Stimulated activated naive CD8-positive, alpha-beta T cell treated with anti-CD3 and anti-CD28 coated beads, Interleukin-15, Interleukin-2, amounts not matched to agents 100 ng/mL and 50 ng/mL, for 24 hours (primary cell): ENCODE results near the gene KMT5C.

Experiments
- H3K27ac Mint-ChIP-seq: one replicate; pipeline ENCODE4 v1.8.0; 2021; ENCODE audit warnings: mild to moderate bottlenecking, mixed read lengths
- H3K27me3 Mint-ChIP-seq: one replicate; pipeline ENCODE4 v1.8.0; 2021; ENCODE audit warnings: mixed read lengths
- H3K36me3 Mint-ChIP-seq: one replicate; pipeline ENCODE4 v1.8.0; 2021; ENCODE audit warnings: low read depth, mixed read lengths
- H3K4me1 Mint-ChIP-seq: one replicate; pipeline ENCODE4 v1.8.0; 2021; ENCODE audit warnings: low read depth, mixed read lengths
- H3K4me3 Mint-ChIP-seq: one replicate; pipeline ENCODE4 v1.8.0; 2021; ENCODE audit warnings: mild to moderate bottlenecking, mixed read lengths
- H3K9me3 Mint-ChIP-seq: one replicate; pipeline ENCODE4 v1.8.0; 2021; ENCODE audit warnings: mixed read lengths

The KMT5C gene

GRCh38 chr19:55348317-55349034 lies 8.8 kb downstream of the KMT5C start:
- peaks cover 29% of the 10 kb centered on the region for H3K27me3 Mint-ChIP-seq
- H3K27ac Mint-ChIP-seq = no peak overlapping the region
- H3K9me3 Mint-ChIP-seq = no peaks in the 10 kb centered on the region
- no peak overlapping the region for H3K4me3 Mint-ChIP-seq
- H3K4me1 Mint-ChIP-seq = peaks cover 16% of the 10 kb centered on the region
- peaks cover 12% of the 10 kb centered on the region for H3K36me3 Mint-ChIP-seq

- H3K27me3 Mint-ChIP-seq = peaks cover 36% of the 10 kb centered on the region
- H3K36me3 Mint-ChIP-seq = no peaks in the 10 kb centered on the region
- H3K4me3 Mint-ChIP-seq = no peak overlapping the region
- H3K9me3 Mint-ChIP-seq = no peaks in the 10 kb centered on the region
- H3K4me1 Mint-ChIP-seq = peaks cover 24% of the 10 kb centered on the region
- H3K27ac Mint-ChIP-seq = no peak overlapping the region
These were observed 11.1 kb downstream of the KMT5C start for GRCh38 chr19:55350620-55351315.

- Mint-ChIP-seq H3K27me3 (peaks cover 42% of the 10 kb centered on the region), H3K4me1 (peaks cover 24% of the 10 kb centered on the region), H3K36me3 (no peaks in the 10 kb centered on the region), H3K27ac (no peak overlapping the region), H3K9me3 (no peaks in the 10 kb centered on the region), H3K4me3 (no peak overlapping the region)
These were observed 12.4 kb downstream of the KMT5C start for GRCh38 chr19:55352040-55352439.

DNA sequence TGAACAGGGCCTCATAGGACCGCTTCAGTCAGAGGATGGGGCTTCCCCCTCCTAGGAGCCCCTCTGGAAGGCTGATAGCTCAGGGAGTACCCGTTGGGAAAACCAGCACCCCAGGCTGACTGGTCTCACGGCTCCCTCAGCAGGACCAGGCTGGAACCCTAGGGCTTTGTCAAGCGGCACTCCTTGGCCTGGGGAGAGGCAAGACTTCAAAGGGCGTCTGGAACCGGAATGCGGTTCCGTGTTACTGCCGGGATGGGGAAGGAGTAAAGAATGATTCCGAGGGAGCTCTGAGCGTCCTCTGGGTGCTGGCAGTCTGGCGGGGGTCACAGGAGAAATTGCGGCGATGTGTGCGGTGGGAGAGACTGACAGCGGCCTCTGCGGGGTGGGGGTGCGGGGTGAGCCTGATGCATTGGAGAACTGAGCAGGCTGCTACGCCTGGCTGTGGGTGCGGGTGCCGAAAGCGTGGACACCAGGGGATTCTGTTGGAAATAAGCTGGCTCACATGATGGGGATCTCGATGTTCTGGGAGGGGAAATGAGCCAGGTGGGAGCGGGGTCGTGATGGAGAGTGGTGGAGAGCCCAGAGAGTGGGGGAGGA lies 13.0 kb downstream of the KMT5C start:
- Mint-ChIP-seq H3K4me3 (no peak overlapping the region), H3K36me3 (no peaks in the 10 kb centered on the region), H3K9me3 (no peaks in the 10 kb centered on the region), H3K4me1 (peaks cover 24% of the 10 kb centered on the region), H3K27ac (no peak overlapping the region), H3K27me3 (peaks cover 42% of the 10 kb centered on the region)

DNA sequence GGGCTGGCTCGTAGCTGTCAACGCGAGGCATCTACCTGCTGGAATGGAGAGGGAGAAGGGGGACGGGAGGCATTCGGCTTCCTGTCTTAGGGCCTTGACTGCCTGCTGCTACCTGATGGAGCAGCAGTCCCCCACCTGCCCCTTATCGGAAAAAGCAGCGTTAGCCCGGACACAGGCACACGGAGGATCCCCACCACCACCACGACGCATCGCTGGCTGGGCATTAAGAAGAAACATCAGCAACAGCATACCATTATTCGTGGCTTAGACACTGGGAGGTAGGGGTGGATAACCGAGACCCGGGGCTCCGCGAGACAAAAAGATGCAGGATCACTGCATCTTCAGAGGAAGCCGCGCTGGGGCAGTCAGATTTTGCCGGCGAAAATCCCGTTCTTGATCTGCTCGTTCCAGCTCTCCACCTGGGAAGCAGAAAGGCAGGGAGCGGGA lies 13.7 kb downstream of the KMT5C start:
- Mint-ChIP-seq H3K4me1 (peaks cover 24% of the 10 kb centered on the region), H3K9me3 (no peaks in the 10 kb centered on the region), H3K4me3 (peak overlapping the region; percentile 62), H3K36me3 (no peaks in the 10 kb centered on the region), H3K27me3 (peaks cover 42% of the 10 kb centered on the region), H3K27ac (no peak overlapping the region)

DNA sequence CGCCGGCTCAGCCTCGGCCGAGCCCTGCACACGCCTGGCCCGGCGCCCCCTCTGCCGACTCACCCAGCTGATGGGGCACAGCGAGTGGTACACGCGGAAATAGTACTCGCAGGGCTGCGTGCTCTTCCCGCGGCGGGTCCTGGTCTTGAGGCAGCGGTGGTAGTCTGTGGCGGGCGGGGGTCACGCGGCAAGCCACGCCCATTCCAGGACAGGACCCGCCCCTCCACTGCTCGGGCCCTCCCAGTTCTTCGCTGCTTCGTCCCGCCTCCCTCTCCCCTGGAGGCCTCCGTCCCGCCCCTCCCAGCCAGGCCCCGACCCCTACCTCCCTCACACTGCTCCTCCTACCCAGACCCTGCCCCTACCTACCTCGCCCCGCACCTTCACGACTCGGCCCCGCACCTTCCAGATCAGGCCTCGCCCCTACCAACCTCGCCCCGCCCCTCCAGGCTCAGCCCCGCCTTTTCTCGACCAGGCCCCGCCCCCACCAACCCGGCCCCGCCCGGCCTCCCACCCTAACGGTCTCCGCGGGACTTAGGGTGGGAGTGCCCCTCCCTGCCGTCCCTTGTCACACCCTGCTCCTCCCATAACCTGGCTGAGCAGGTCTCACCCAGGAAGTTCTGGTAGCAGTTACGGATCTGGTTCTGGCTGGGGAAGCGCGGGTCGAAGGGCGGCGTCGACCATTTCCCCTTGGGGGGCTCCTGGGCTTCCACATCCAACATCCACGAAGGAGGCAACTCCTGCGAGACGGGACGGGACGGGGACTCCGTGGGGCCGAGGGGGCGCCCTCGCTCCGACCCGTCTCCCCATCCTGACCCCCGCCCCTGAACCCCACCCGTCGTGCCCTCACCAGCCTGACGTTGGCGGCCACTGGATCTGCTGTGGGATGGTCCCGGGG lies 14.4 kb downstream of the KMT5C start:
- Mint-ChIP-seq H3K27ac (no peak overlapping the region), H3K4me1 (peaks cover 24% of the 10 kb centered on the region), H3K4me3 (peak overlapping the region; percentile 62)

DNA sequence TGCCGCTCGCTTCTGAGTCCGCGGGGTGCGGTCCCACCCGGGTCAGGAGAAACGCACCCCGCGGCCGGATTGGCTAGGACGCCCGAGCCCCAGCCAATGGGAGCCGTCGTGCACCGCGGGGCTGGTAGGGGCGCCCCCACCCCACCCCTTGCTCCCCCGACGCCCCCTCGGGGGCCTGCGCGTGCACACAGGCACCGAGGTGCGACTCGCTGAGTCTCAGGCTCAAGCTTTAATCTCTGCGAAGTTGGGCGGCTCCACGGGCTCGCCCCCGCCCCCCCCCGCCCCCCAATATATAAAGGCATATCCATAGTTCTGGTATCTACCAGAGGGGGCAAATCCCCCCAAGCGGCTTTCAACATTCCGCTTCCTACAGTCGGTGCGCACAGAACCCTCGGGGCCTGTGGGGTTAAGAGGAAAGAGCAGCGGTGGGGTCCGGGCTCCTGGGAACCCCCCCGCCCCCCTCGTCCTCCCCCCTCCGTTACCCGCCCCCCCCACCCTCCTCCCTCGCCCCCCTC lies 15.1 kb downstream of the KMT5C start, which contains the start of gene COX6B2:
COX6B2 (minus strand) TSS at position 22 of the 515 bp plus-strand sequence. CDS start 198 bp downstream, outside the sequence.
- H3K9me3 Mint-ChIP-seq = no peaks in the 10 kb centered on the region
- peak within 1 kb of the TSS; percentile 62 for H3K4me3 Mint-ChIP-seq
- peaks cover 42% of the 10 kb centered on the region for H3K27me3 Mint-ChIP-seq
- H3K4me1 Mint-ChIP-seq = peaks cover 24% of the 10 kb centered on the region
- H3K36me3 Mint-ChIP-seq = no peaks in the 10 kb centered on the region
- H3K27ac Mint-ChIP-seq = no peak within 1 kb of the TSS

More for the DNA sequence above, 14.4 kb downstream of the KMT5C start:
- H3K9me3 Mint-ChIP-seq = no peaks in the 10 kb centered on the region
- H3K27me3 Mint-ChIP-seq = peaks cover 42% of the 10 kb centered on the region
- H3K36me3 Mint-ChIP-seq = no peaks in the 10 kb centered on the region

DNA sequence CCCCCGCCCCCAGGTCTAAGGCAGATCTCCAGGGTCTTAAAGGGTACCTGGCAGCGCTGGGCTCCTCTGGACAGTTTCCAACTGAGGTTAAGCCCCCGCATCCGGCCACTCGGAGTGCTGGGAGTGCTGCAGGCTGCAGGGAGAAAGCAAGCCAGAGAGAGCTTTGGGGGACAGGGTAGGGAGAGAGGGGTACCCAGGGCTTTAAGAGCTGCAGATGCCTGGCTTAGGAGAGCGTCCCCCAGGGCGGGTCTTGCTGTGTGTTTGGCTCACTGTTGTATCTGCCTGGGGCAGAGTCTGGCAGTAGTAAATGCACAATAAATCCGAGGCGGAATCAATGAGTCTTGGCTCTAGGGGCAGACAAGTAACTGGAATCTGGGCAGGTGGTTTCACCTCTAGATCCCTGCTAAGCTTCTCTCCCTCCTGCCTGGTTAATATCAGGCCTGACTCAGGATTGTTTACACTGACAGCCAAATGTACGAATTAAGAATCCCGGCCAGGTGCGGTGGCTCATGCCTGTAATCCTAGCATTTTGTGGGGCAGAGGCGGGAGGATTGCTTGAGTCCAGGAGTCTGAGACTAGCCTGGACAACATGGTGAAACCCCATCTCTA lies 15.6 kb downstream of the KMT5C start:
- H3K36me3 Mint-ChIP-seq = no peaks in the 10 kb centered on the region
- H3K4me3 Mint-ChIP-seq = no peak overlapping the region
- H3K4me1 Mint-ChIP-seq = peaks cover 24% of the 10 kb centered on the region
- H3K27me3 Mint-ChIP-seq = peaks cover 42% of the 10 kb centered on the region
- no peaks in the 10 kb centered on the region for H3K9me3 Mint-ChIP-seq
- no peak overlapping the region for H3K27ac Mint-ChIP-seq

- peaks cover 7% of the 10 kb centered on the region for H3K4me1 Mint-ChIP-seq
- no peaks in the 10 kb centered on the region for H3K9me3 Mint-ChIP-seq
- peaks cover 13% of the 10 kb centered on the region for H3K27me3 Mint-ChIP-seq
- H3K4me3 Mint-ChIP-seq = no peak overlapping the region
- no peak overlapping the region for H3K27ac Mint-ChIP-seq
- no peaks in the 10 kb centered on the region for H3K36me3 Mint-ChIP-seq
These were observed 18.8 kb downstream of the KMT5C start for GRCh38 chr19:55358493-55358892.

- peaks cover 13% of the 10 kb centered on the region for H3K27me3 Mint-ChIP-seq
These were observed 19.6 kb downstream of the KMT5C start for GRCh38 chr19:55358943-55359908.

GRCh38 chr19:55360902-55361301 lies 21.2 kb downstream of the KMT5C start:
- H3K9me3 Mint-ChIP-seq = no peaks in the 10 kb centered on the region
- H3K4me3 Mint-ChIP-seq = no peak overlapping the region
- no peaks in the 10 kb centered on the region for H3K36me3 Mint-ChIP-seq
- no peaks in the 10 kb centered on the region for H3K4me1 Mint-ChIP-seq
- no peak overlapping the region for H3K27ac Mint-ChIP-seq
- peaks cover 4% of the 10 kb centered on the region for H3K27me3 Mint-ChIP-seq

More at GRCh38 chr19:55358943-55359908, 19.6 kb downstream of the KMT5C start:
- Mint-ChIP-seq H3K27ac (no peak overlapping the region), H3K36me3 (no peaks in the 10 kb centered on the region), H3K4me3 (no peak overlapping the region), H3K4me1 (peaks cover 2% of the 10 kb centered on the region), H3K9me3 (no peaks in the 10 kb centered on the region)

DNA sequence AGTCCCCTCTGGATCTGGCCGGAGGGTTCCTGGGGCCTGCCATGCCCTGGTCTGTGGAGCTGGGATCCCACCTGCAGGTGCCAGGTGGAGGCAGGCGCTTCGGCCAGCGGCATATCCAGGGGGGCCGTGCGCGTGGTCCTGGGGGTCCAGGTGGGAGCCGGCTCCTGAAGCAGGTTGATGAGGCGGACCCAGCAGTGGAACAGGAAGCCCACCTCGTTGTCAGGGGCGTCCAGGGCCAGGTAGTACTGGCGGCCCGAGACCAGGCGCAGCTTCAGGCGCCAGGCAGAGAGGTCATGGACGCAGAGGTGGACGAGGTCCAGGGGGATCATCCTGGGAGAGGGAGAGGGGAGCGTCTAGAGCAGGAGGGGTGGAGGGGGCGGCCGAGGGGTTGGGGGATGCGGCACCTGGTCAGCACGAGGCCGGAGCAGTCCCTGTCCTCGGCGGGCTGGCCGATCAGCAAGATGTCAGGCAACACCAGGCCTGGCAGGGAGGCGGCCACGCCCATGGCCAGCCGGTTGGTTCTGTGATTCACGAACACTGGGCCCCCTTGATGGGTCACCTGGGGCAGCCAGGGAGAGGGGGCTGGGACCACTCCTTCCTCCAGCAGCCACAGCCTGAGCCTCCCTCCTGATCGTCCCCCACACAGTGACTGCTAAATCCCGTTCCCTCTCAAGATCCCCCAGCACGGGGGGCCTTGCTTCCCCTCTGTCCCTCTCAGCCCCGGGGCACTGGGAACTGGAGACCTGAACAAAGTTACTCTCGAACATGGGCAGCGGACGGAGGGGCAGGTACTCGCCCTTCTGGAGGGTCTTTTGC lies 22.7 kb downstream of the KMT5C start:
- H3K27me3 Mint-ChIP-seq = no peaks in the 10 kb centered on the region
- H3K36me3 Mint-ChIP-seq = no peaks in the 10 kb centered on the region
- no peaks in the 10 kb centered on the region for H3K9me3 Mint-ChIP-seq
- H3K4me3 Mint-ChIP-seq = no peak overlapping the region
- no peaks in the 10 kb centered on the region for H3K4me1 Mint-ChIP-seq
- no peak overlapping the region for H3K27ac Mint-ChIP-seq
